Uterus (tissue), 4 donors: ENCODE results near the gene ALMS1. TPM values are rescaled to one million over a fixed set of nuclear protein-coding genes. Genes with fewer than 3 reads are reported as not detected.
A peak's percentile ranks its signal among the peaks of the same experiment; 100 is the strongest.

Experiments
- DNase-seq, 2 donors: peaks; one replicate each; pipeline ENCODE4 v3.0.0-alpha.2; 2019 to 2020
- H3K27ac ChIP-seq, 2 donors: fragments of 200-600 bp; sonication (generic); 1 replicate in 1 of 2; 2 replicates in 1 of 2; pipeline ENCODE4 v1.5.1; 2016 to 2018
- H3K27me3 ChIP-seq, 2 donors: fragments of 200-600 bp; sonication (generic); one replicate each; pipeline ENCODE4 v1.5.1; 2018 to 2019; ENCODE audit warnings: control low read depth in 1 of 2
- H3K36me3 ChIP-seq, 2 donors: fragments of 200-600 bp; sonication (generic); one replicate each; pipeline ENCODE4 v1.5.1; 2019; ENCODE audit warnings: control low read depth in 1 of 2
- H3K4me1 ChIP-seq, 2 donors: fragments of 200-600 bp; sonication (generic); one replicate each; pipeline ENCODE4 v1.5.1; 2018 to 2019; ENCODE audit warnings: control low read depth in 1 of 2
- H3K4me3 ChIP-seq, 2 donors: fragments of 200-600 bp; sonication (generic); 1 replicate in 1 of 2; 2 replicates in 1 of 2; pipeline ENCODE4 v1.5.1; 2018 to 2019; ENCODE audit warnings: mild to moderate bottlenecking in 1 of 2
- H3K9me3 ChIP-seq, 2 donors: fragments of 200-600 bp; sonication (generic); one replicate each; pipeline ENCODE4 v1.5.1; 2019; ENCODE audit warnings: control low read depth in 1 of 2
- POLR2A ChIP-seq, 2 donors: fragments of 450-650 bp; IDR thresholded peaks; one replicate each; pipeline ENCODE4 v1.6.1; 2016; ENCODE audit warnings: antibody characterized with exemption in 2 of 2, mild to moderate bottlenecking in 1 of 2, moderate library complexity in 1 of 2
- intact Hi-C: fragments of 100-400 bp; cut with DNase I; formaldehyde crosslinking; loops from one replicate; pipeline ENCODE4 v1.15.1; 2023; ENCODE audit warnings: low total_unique reads
- total RNA-seq, 4 donors: library from RNA; depleted of rRNA in 3 of 4; stranded (reverse); fragments of >200 nt in 3 of 4; gene quantifications; one replicate each; pipeline versions ENCODE4 v1.1.0 to v1.2.4, GENCODE V29; 2014 to 2023
- TF ChIP-seq, protein P1 (sequence below), 4 experiments: fragments of 200-600 bp in 2 of 4; fragments of 450-650 bp in 2 of 4; sonication (generic) in 2 of 4; IDR thresholded peaks; one replicate each; pipeline ENCODE4 v1.5.1; 2016 to 2019; ENCODE audit warnings: antibody characterized with exemption in 4 of 4, mild to moderate bottlenecking in 2 of 4, moderate library complexity in 1 of 4
- donor health status: DM: yes; HTN: yes; CAD: no.

ALMS1 gene
- total RNA-seq, 4 donors from 2014 or later: 21.5 to 52.1 (median 44.6) TPM

DNA sequence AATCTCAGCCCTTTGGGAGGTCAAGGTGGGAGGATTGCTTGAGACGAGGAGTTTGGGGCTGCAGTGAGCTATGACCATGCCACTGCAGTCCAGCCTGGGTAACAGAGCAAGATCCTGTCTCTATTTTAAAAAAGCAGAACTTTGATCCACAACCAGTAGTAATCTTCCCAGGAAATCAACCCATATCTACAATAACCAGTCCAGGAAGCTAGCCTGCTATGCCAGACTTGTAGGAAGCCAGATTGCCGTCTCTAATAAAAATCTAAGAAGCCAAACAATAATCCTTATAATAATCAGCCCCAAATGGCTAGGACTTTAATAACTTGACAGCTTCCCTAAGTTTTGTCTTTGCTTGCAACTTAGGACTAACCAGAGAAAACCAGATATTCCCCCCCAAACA is 9.0 kb upstream of the ALMS1 start:
- H3K9me3 ChIP-seq: no peaks in the 10 kb centered on the region
- TF ChIP-seq, protein P1, sequence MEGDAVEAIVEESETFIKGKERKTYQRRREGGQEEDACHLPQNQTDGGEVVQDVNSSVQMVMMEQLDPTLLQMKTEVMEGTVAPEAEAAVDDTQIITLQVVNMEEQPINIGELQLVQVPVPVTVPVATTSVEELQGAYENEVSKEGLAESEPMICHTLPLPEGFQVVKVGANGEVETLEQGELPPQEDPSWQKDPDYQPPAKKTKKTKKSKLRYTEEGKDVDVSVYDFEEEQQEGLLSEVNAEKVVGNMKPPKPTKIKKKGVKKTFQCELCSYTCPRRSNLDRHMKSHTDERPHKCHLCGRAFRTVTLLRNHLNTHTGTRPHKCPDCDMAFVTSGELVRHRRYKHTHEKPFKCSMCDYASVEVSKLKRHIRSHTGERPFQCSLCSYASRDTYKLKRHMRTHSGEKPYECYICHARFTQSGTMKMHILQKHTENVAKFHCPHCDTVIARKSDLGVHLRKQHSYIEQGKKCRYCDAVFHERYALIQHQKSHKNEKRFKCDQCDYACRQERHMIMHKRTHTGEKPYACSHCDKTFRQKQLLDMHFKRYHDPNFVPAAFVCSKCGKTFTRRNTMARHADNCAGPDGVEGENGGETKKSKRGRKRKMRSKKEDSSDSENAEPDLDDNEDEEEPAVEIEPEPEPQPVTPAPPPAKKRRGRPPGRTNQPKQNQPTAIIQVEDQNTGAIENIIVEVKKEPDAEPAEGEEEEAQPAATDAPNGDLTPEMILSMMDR (IDR thresholded peaks at IDR 0.05): no peak
- no peak for TF ChIP-seq POLR2A (IDR thresholded peaks at IDR 0.05)
- DNase-seq: no peak
- intact Hi-C loops: no loop called here
- H3K36me3 ChIP-seq: no peaks in the 10 kb centered on the region
- no peaks in the 10 kb centered on the region for H3K4me1 ChIP-seq
- H3K27me3 ChIP-seq: no peaks in the 10 kb centered on the region
- no peak overlapping the region for H3K4me3 ChIP-seq
- H3K27ac ChIP-seq: no peak overlapping the region

DNA sequence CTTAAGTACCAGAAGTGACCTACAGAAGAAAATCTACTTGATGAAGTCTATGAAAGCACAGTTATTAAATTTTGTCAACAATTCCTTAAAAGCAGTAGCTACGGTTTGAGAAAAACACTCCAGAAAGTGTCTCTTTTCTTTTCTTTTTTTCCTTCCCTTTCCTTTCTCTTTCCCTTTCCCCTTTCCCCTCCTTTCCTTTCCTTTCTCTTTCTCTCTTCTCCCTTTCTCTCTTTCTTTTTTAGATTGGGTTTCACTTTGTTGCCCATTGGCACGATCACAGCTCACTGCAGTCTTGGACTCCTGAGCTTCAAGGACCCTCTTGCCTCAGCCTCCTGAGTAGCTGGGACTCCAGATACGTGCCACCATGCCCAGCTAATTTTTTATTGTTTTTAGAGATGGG is 2.6 kb upstream of the ALMS1 start:
- Histone ChIP-seq H3K27me3 (no peaks in the 10 kb centered on the region), H3K27ac (no peak overlapping the region), H3K36me3 (no peaks in the 10 kb centered on the region), H3K9me3 (no peaks in the 10 kb centered on the region), H3K4me1 (no peaks in the 10 kb centered on the region), H3K4me3 (no peak overlapping the region)
- TF ChIP-seq, protein P1 (IDR thresholded peaks at IDR 0.05): no peak
- no peak for TF ChIP-seq POLR2A (IDR thresholded peaks at IDR 0.05)
- intact Hi-C loops: no loop called here
- DNase-seq: no peak

DNA sequence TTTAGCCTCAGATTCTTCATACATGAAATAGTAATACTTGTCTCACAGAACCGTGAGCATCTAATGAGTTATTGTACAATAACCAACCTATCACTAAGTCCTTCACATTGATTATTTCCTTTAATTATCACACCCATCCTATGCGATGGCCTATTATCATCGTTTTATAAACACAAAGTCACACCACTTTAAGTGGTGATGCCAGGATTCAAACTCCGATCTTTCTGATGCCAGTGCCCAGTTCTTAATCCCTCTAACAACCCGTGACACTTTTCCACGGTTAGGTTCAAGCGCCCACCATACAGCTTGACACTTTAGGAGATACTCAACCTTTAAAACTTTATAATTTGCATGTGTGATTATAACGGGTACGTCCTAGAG is 523 bp upstream of the ALMS1 start:
- DNase-seq: no peak
- Histone ChIP-seq H3K4me1 (no peaks in the 10 kb centered on the region), H3K27me3 (no peaks in the 10 kb centered on the region), H3K27ac (peak overlapping the region; percentile 83 to 92), H3K36me3 (no peaks in the 10 kb centered on the region), H3K4me3 (peak overlapping the region; percentile 73 to 78), H3K9me3 (no peaks in the 10 kb centered on the region)
- intact Hi-C loops: no loop called here
- TF ChIP-seq, protein P1 (IDR thresholded peaks at IDR 0.05): no peak
- TF ChIP-seq POLR2A (IDR thresholded peaks at IDR 0.05): no peak

DNA sequence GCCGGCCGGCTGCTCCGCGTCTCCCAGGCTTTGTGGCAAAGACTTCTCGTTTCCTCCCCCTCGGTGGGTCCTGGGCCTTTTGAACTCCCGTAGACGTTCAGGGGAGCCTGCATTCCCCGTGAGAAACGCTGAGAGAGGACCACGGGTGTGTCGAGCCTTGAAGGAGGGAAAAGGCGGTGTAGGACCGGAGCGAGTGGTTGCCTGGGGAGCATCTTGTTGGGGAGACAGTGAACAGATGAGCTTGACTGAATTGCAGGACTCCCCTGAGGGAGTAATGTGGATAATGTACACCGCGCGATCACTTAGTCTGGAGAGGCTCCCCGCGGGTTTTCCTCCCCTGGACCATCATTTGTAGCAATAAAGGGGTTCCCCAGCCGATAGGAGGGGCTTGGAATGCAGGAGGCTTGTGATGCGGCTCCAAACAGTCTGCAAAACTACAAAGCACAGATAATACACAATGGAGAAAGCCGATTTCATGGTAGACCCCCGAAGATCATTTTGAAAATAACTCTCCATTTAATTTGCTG is 769 bp downstream of the ALMS1 start:
- peak overlapping the region; percentile 83 to 92 for H3K27ac ChIP-seq
- no peaks in the 10 kb centered on the region for H3K27me3 ChIP-seq
- TF ChIP-seq, protein P1 (IDR thresholded peaks at IDR 0.05): no peak
- TF ChIP-seq POLR2A (IDR thresholded peaks at IDR 0.05): no peak
- DNase-seq: no peak
- H3K36me3 ChIP-seq: no peaks in the 10 kb centered on the region
- H3K9me3 ChIP-seq: no peaks in the 10 kb centered on the region
- H3K4me1 ChIP-seq: no peaks in the 10 kb centered on the region
- peak overlapping the region; percentile 73 to 78 for H3K4me3 ChIP-seq
- intact Hi-C loops: no loop called here

DNA sequence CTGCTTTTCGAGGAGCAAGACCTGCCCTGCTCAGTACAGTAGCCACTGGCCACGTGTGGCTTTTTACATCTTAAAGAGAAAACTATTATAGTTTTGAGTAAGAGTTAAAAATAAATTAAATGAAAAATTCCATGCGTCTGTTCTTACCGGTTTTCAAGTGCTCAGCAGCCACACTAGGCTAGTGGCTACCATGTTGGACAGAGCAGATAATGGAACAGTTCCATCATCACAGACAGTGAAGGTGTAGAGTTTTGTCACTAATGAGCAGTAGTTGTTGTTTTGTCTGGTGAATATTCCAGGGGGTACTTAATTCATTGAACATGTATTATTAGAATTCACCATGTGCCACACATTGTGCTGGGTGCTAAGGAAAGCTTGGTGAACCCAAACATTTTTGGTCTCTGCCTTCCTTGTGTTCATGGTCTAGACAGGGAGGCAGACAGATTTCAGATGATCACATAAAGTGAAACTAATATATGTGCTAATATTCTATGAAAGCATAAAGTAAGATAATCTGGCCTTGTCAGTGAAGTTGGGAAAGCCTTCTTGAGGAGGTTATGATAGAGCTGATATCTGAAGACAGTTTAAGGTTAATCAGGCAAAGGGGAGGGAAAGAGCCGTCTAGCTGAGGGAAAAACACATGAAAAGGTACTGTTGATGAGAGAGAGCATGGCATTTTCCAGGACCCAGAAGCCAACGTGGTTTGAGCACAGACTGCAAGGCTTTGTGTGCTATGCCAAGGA is 1.4 kb downstream of the ALMS1 start:
- intact Hi-C loops: no loop called here
- Histone ChIP-seq H3K27me3 (no peaks in the 10 kb centered on the region), H3K4me3 (peak overlapping the region; percentile 73 to 78), H3K27ac (peak overlapping the region; percentile 83 to 92), H3K9me3 (no peaks in the 10 kb centered on the region), H3K4me1 (no peaks in the 10 kb centered on the region), H3K36me3 (no peaks in the 10 kb centered on the region)
- no peak for TF ChIP-seq POLR2A (IDR thresholded peaks at IDR 0.05)
- TF ChIP-seq, protein P1 (IDR thresholded peaks at IDR 0.05): no peak
- no peak for DNase-seq
